Esophagus muscularis mucosa (tissue), 4 donors: ENCODE data around the gene MORN2.
A peak's percentile ranks its signal among the peaks of the same experiment; 100 is the strongest.

Experiments
- CTCF ChIP-seq, 3 experiments: fragments of 200-600 bp in 2 of 3; fragments of 450-650 bp in 1 of 3; sonication (generic) in 2 of 3; IDR thresholded peaks; one replicate each; pipeline ENCODE4 v1.5.1; 2017 to 2019; ENCODE audit warnings: antibody characterized with exemption in 3 of 3, mild to moderate bottlenecking in 2 of 3, moderate library complexity in 1 of 3
- EP300 ChIP-seq: sonication (generic); formaldehyde crosslinking; IDR thresholded peaks from one replicate; pipeline ENCODE4 v1.6.1; 2017; ENCODE audit warnings: antibody characterized with exemption
- POLR2A ChIP-seq: fragments of 450-650 bp; IDR thresholded peaks from one replicate; pipeline ENCODE4 v1.6.1; 2017; ENCODE audit warnings: antibody characterized with exemption, moderate library complexity, mild to moderate bottlenecking, low read depth
- POLR2AphosphoS5 ChIP-seq, 2 donors: sonication (generic); formaldehyde crosslinking; IDR thresholded peaks; one replicate each; pipeline ENCODE4 v1.6.1; 2017; ENCODE audit warnings: antibody characterized with exemption in 2 of 2

DNA sequence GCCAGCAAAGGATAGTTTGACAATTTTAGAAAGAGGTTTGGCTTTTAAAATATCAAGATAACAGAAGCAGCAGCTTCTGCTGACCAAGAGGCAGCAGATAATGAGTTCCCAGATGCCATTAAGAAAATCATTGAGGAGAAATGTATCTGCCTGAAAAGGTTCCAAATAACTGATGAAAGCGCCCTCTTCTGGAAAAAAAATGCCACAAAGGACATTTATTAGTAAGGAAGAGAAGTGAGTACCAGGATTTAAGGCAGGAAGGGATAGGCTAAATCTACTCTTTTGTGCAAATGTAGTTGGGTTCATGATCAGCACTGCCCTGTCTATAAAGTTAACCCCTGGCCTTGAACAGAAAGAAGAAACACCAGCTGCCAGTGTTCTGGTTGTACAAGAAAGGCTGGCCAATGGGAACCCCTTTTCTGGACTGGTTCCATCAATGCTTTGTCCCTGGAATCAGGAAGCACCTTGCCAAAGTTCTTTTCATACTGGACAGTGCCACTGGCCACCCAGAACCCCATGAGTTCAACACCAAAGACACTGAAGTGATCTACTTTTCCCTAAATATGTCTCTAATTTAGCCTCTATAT, 40.7 kb upstream of the MORN2 start:
- TF ChIP-seq CTCF (IDR thresholded peaks at IDR 0.05) = peak in 1 of 3 experiments; percentile 21
- no peak for TF ChIP-seq EP300
- no peak for TF ChIP-seq POLR2A
- no peak for TF ChIP-seq POLR2AphosphoS5 (IDR thresholded peaks at IDR 0.05)
